ENCODE data around the gene SEMA5A. TPM values are rescaled to one million over a fixed set of nuclear protein-coding genes. Genes with fewer than 3 reads are reported as not detected.

Gene SEMA5A
- total and polyA plus RNA-seq, 7 donors = 0.24 to 3.9 (median 0.66) TPM

DNA sequence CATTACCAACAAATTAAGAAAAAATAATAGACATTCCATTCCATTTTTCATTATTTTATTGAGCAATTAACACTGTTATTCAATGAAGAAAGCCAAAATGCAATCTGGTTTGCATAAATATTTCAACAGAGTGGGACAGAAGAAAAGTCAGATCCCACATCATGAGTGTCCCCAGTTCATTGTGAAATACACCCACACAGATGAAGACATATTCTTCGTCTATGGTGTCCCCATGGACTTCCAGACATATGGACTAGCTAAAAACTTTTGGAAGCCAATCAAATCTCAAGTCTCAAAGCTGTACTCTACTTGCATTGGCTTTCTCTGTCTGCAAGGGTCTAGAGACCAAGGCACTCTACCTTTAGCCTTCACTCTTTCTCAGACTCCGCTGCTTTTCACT, 194.3 kb downstream of the SEMA5A start:
- no peaks in the 10 kb centered on the region for H3K36me3 ChIP-seq (ENCODE audit: insufficient read depth in 1 of 2, low read depth in 1 of 2)
- intact Hi-C loops (cut with DNase I) = no loop called here

DNA sequence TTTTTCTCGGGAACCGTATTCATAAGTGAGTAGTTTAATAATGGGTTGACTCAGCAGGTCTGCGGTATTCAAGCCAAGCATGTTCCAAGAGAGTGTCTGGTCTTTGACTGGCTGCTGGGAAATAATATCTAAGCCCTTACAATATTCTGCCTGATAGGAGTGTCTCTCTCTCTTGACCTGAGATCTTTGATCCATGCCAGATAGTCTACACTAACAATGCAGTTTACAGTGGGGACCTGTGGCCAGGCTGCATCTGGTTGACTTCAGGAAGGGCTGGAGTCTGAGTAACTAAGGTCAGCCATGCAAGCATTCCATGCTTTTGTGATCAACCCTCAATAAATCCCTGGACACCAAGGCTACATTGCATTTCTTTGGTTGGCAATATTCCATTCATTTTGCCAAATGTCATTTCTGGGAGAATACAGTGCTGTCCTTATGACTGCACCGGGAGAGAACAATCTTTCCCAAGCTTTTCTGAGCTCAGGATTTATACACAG, 195.5 kb downstream of the SEMA5A start:
- Histone ChIP-seq H3K9me3 (no peaks in the 10 kb centered on the region), H3K4me1 (no peaks in the 10 kb centered on the region), H3K27me3 (ENCODE audit: insufficient read depth in 3 of 3, low read length in 2 of 3) (peaks cover 0 to 3% (median 0%) of the 10 kb centered on the region in 3 donors), H3K27ac (no peak overlapping the region), H3K36me3 (ENCODE audit: insufficient read depth in 1 of 2, low read depth in 1 of 2) (no peaks in the 10 kb centered on the region), H3K4me3 (no peak overlapping the region)
- intact Hi-C loops (cut with DNase I) = no loop called here
- peak; percentile 30 to 60 (median 43) for ATAC-seq
- TF ChIP-seq, protein P1, sequence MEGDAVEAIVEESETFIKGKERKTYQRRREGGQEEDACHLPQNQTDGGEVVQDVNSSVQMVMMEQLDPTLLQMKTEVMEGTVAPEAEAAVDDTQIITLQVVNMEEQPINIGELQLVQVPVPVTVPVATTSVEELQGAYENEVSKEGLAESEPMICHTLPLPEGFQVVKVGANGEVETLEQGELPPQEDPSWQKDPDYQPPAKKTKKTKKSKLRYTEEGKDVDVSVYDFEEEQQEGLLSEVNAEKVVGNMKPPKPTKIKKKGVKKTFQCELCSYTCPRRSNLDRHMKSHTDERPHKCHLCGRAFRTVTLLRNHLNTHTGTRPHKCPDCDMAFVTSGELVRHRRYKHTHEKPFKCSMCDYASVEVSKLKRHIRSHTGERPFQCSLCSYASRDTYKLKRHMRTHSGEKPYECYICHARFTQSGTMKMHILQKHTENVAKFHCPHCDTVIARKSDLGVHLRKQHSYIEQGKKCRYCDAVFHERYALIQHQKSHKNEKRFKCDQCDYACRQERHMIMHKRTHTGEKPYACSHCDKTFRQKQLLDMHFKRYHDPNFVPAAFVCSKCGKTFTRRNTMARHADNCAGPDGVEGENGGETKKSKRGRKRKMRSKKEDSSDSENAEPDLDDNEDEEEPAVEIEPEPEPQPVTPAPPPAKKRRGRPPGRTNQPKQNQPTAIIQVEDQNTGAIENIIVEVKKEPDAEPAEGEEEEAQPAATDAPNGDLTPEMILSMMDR (IDR thresholded peaks at IDR 0.05) = no peak
- 60 to 72% (median 61%) methylated on average over 4 of the region's 4 CpGs for WGBS, 3 donors
- DNase-seq = no peak

More for the DNA sequence above, 194.3 kb downstream of the SEMA5A start:
- Histone ChIP-seq H3K27me3 (ENCODE audit: insufficient read depth in 3 of 3, low read length in 2 of 3) (peaks cover 0 to 3% (median 0%) of the 10 kb centered on the region in 3 donors), H3K27ac (no peak overlapping the region), H3K4me1 (no peaks in the 10 kb centered on the region), H3K9me3 (no peaks in the 10 kb centered on the region), H3K4me3 (no peak overlapping the region)
- TF ChIP-seq, protein P1 (IDR thresholded peaks at IDR 0.05) = no peak
- DNase-seq = no peak
- peak in 1 of 4 donors; percentile 55 for ATAC-seq
- WGBS, 3 donors = 70 to 75% (median 73%) methylated on average over 2 of the region's 2 CpGs

DNA sequence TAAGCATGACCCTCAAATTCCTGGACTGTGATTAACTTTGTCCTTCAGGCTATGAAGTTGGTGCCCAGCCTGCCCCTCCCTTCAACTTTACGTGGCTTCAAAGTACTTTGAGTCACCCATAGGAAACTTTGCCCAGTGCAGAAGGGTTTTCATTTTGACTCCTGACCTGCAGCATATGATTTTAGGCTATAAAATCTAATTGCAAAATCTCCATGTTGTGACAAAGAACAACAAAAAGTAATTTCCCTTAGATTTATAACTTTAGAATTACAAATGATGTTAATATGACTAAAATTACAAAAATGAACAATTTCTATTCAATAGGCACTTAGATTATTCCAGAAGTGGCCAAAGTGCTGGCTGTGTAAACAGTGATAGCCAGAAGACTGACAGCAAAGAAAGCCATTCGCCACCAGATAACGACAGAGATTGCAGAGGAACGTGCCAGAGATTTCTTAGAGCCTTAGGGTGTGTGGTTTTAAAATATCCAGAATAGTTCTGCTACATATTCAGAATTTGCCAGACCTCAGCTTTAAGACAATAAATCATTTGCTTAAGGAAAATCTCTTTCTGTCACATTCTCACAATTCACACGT, 197.4 kb downstream of the SEMA5A start:
- 51 to 55% (median 55%) methylated on average over 5 of the region's 5 CpGs for WGBS, 3 donors
- Histone ChIP-seq H3K4me1 (no peaks in the 10 kb centered on the region), H3K27ac (no peak overlapping the region), H3K27me3 (ENCODE audit: insufficient read depth in 3 of 3, low read length in 2 of 3) (no peaks in the 10 kb centered on the region), H3K36me3 (ENCODE audit: insufficient read depth in 1 of 2, low read depth in 1 of 2) (no peaks in the 10 kb centered on the region), H3K9me3 (no peaks in the 10 kb centered on the region), H3K4me3 (no peak overlapping the region)
- intact Hi-C loops (cut with DNase I) = no loop called here
- TF ChIP-seq, protein P1 (IDR thresholded peaks at IDR 0.05) = no peak
- ATAC-seq = no peak
- DNase-seq = no peak

DNA sequence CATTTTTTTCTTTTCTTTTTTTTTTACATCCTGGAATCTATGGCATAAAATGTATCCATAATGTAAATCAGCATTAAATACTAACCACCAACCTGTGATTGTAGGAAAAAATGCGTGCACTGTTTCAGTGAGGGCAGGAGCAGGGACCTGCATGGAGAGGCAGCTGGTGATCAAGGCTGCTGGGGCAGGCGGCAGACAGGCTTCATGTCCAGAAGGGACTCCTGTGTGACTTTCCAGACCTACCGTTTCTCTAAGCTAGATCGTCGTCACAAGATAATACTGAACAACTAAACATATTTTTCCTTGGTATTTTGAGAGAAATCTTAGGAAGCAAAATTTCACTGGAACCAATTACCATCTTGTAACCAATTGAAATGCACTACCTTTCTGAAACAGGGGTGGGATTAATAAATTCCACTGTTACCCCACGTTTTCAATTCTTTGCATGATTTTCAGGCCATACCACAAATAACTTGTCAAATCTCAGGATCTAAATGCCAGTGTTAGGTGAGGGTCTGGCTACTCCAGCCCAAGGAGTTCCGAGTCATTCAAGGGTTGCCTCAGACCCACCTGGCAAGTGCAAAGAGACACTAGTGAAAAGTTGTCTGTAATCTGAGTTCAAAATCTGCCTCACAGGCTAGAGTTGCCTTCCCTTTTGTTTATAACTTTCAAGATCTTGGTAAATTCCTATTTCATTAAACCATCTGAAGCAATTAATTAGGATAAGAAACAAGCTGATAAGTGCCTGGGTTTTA, 198.2 kb downstream of the SEMA5A start:
- DNase-seq (no peak), ATAC-seq (no peak)
- TF ChIP-seq, protein P1 (IDR thresholded peaks at IDR 0.05) = no peak
- Histone ChIP-seq H3K4me1 (no peaks in the 10 kb centered on the region), H3K36me3 (ENCODE audit: insufficient read depth in 1 of 2, low read depth in 1 of 2) (no peaks in the 10 kb centered on the region), H3K27ac (no peak overlapping the region), H3K27me3 (ENCODE audit: insufficient read depth in 3 of 3, low read length in 2 of 3) (no peaks in the 10 kb centered on the region), H3K4me3 (no peak overlapping the region), H3K9me3 (no peaks in the 10 kb centered on the region)
- 67 to 79% (median 71%) methylated on average over 7 of the region's 7 CpGs for WGBS, 3 donors
- intact Hi-C loops (cut with DNase I) = no loop called here
